HepG2 (cell line): Measurements from ENCODE around the gene POTEF. TPM values are rescaled to one million over a fixed set of nuclear protein-coding genes. Genes with fewer than 3 reads are reported as not detected.
A peak's percentile ranks its signal among the peaks of the same experiment; 100 is the strongest.
"Not testable (repeated sequence)": the region's sequence is repeated elsewhere in the genome, so short reads cannot be mapped to it uniquely, and the experiment has no call there.

Experiments
- ATAC-seq: fragments of 200-7000 bp; cut with Tn5 transposase; 3 replicates; pipeline ENCODE4 v1.9.1; 2020; ENCODE audit warnings: mild to moderate bottlenecking, moderate library complexity
- BruUV-seq: library from RNA; stranded (reverse); fragments of 400-500 nt; replicated peaks from 2 replicates; lab custom pipeline; 2021; lab: Mats Ljungman, UMichigan
- CTCF ChIA-PET: fragments of 300-600 bp; formaldehyde crosslinking; extraction: SDS; loops from one replicate; lab custom pipeline; 2021; ENCODE audit warnings: low total read pairs, inconsistent platforms, low intra/inter-chr PET ratio; lab: Yijun Ruan, JAX
- POLR2A ChIA-PET: fragments of 350-600 bp; sonication (Branson Sonifier 250); formaldehyde crosslinking; loops from one replicate; lab custom pipeline; 2020; ENCODE audit warnings: antibody characterized with exemption, inconsistent platforms; lab: Yijun Ruan, JAX
- DNase-seq: peaks from one replicate; pipeline ENCODE4 v3.0.0-alpha.2; 2015; ENCODE audit warnings: low spot score
- FAIRE-seq: peaks from 3 replicates; lab custom pipeline; 2011; peaks lifted over from hg19 to GRCh38; lab: Jason Lieb, UNC
- H2AFZ ChIP-seq: one replicate; pipeline ENCODE4 v1.6.1; 2011; ENCODE audit warnings: low read length, inconsistent platforms
- H3K27ac ChIP-seq: fragments of 300-600 bp; 3 replicates; pipeline ENCODE4 v1.8.0; 2011; ENCODE audit warnings: mixed run types, mild to moderate bottlenecking, mixed read lengths, low read length, inconsistent platforms; ENCODE audit not compliant: insufficient read depth; ENCODE audit errors: extremely low read length
- H3K27me3 ChIP-seq, 2 experiments: fragments of 200-600 bp in 1 of 2; 2 replicates in 1 of 2; 3 replicates in 1 of 2; pipeline versions ENCODE4 v1.6.0 to v1.8.0; 2011; ENCODE audit warnings: low read length in 2 of 2, mild to moderate bottlenecking in 2 of 2, moderate library complexity in 2 of 2, inconsistent platforms in 1 of 2; ENCODE audit not compliant: insufficient read depth in 2 of 2, control insufficient read depth in 1 of 2
- H3K36me3 ChIP-seq, 2 experiments: fragments of 200-600 bp in 1 of 2; replicated peaks in 1 of 2; 2 replicates in 1 of 2; 3 replicates in 1 of 2; pipeline versions ENCODE4 v1.5.1 to v1.8.0; 2011; ENCODE audit warnings: low read length in 2 of 2, inconsistent platforms in 1 of 2; ENCODE audit not compliant: insufficient read depth in 2 of 2, control insufficient read depth in 1 of 2
- H3K4me1 ChIP-seq: 2 replicates; pipeline ENCODE4 v1.5.1; 2012; ENCODE audit warnings: low read length, inconsistent platforms; ENCODE audit not compliant: insufficient read depth
- H3K4me2 ChIP-seq: 2 replicates; pipeline ENCODE4 v1.6.0; 2011; ENCODE audit warnings: low read depth, low read length, inconsistent platforms
- H3K4me3 ChIP-seq, 3 experiments: fragments of 200-600 bp in 1 of 3; sonication (generic), shearing (Covaris generic) in 1 of 3; replicated peaks in 1 of 3; 2 replicates each; pipeline ENCODE4 v1.5.1; 2011 to 2016; ENCODE audit warnings: low read length in 3 of 3, inconsistent platforms in 2 of 3, low read depth in 2 of 3, mild to moderate bottlenecking in 2 of 3, control low read depth in 1 of 3, mixed read lengths in 1 of 3; ENCODE audit not compliant: insufficient read depth in 1 of 3
- H3K79me2 ChIP-seq: one replicate; pipeline ENCODE4 v1.6.1; 2011; ENCODE audit warnings: low read length, inconsistent platforms; ENCODE audit not compliant: insufficient read depth
- H3K9ac ChIP-seq: 2 replicates; pipeline ENCODE4 v1.6.0; 2011; ENCODE audit warnings: mild to moderate bottlenecking, low read depth, low read length, inconsistent platforms; ENCODE audit not compliant: insufficient read depth
- H3K9me3 ChIP-seq: 2 replicates; pipeline ENCODE4 v1.5.1; 2012; ENCODE audit warnings: mild to moderate bottlenecking, low read length
- H4K20me1 ChIP-seq: 2 replicates; pipeline ENCODE4 v1.6.0; 2011; ENCODE audit warnings: inconsistent platforms, mild to moderate bottlenecking, low read length, moderate library complexity; ENCODE audit not compliant: insufficient read depth
- CTCF ChIP-seq: sonication (generic); formaldehyde crosslinking; IDR thresholded peaks from 2 replicates; pipeline ENCODE4 v1.5.0; 2020; ENCODE audit warnings: mild to moderate bottlenecking, missing genetic modification reagents, moderate library complexity
- WGBS: methylation state at CpG from one replicate; pipeline ENCODE4 v1.1.6; 2017; ENCODE audit warnings: low lambda C conversion rate; 5-methylcytosine and 5-hydroxymethylcytosine counted together
- in situ Hi-C: cut with HindIII; loops from 2 replicates; pipeline ENCODE4 v1.10.0; 2017; ENCODE audit warnings: low pct_unique_long_range_greater_than_20kb; ENCODE audit not compliant: extremely low pct_ligation_motif_present
- intact Hi-C: fragments of 100-400 bp; cut with micrococcal nuclease; formaldehyde crosslinking; loops from one replicate; pipeline ENCODE4 v1.10.0; 2022; ENCODE audit not compliant: unreplicated experiment
- polyA plus RNA-seq, 8 experiments: library from polyadenylated mRNA; depleted of rRNA in 3 of 8; stranded (reverse) in 7 of 8; unstranded in 1 of 8; fragments of >200 nt; fragmentation: Illumina TruSeq in 4 of 8; extraction: Trizol in 4 of 8; gene quantifications; 2 replicates each; pipeline versions ENCODE4 v1.2.1 to v1.2.3, GENCODE V29; 2011 to 2016; ENCODE audit warnings: low read depth in 4 of 8, missing spikeins in 1 of 8, mixed read lengths in 1 of 8; ENCODE audit not compliant: insufficient read depth in 1 of 8
- small RNA-seq, 3 experiments: library from RNA; depleted of rRNA; stranded (forward); fragments of <200 nt; gene quantifications; one replicate each; pipeline ENCODE3, GENCODE V24; 2012; ENCODE audit warnings: low read depth in 2 of 3, low replicate concordance in 1 of 3; ENCODE audit not compliant: insufficient read length in 3 of 3, insufficient read depth in 2 of 3
- total RNA-seq, 5 experiments: library from RNA; depleted of rRNA; stranded (reverse); fragments of >200 nt; fragmentation: Illumina TruSeq; extraction: Trizol; gene quantifications; 2 replicates each; pipeline ENCODE4 v1.2.3, GENCODE V29; 2016; ENCODE audit warnings: low read depth in 1 of 5

The POTEF gene
- total and polyA plus RNA-seq, 2 of the 13 experiments (the other 11 are each of a cell fraction or from before 2014, with no cell fraction given) = 1.2 to 6.0 TPM

- in situ Hi-C loops = not testable (repeated sequence)
- ATAC-seq = peak; percentile 46; the same call in 2 of the 3 replicates
Measured at GRCh38 chr2:130025931-130026330, 103.1 kb downstream of the POTEF start.

More at GRCh38 chr2:130025931-130026330, 103.1 kb downstream of the POTEF start:
- 0 out of 2 replicates have a peak, but pooled peaks have one; percentile 7 for TF ChIP-seq CTCF (CRISPR knock-in tag)
- TF ChIP-seq, all 625 proteins: peak for 1; not testable (repeated sequence) for 624
- WGBS = 53% methylated on average over 1 of the region's 1 CpG
- peak; percentile 13 for DNase-seq
- H3K9me3 ChIP-seq, H3K27ac ChIP-seq, H3K27me3 ChIP-seq, H2AFZ ChIP-seq, BruUV-seq, POLR2A ChIA-PET, FAIRE-seq, H3K4me1 ChIP-seq, H3K36me3 ChIP-seq, H3K4me2 ChIP-seq, CTCF ChIA-PET, H3K4me3 ChIP-seq, H3K9ac ChIP-seq, intact Hi-C loops, H3K79me2 ChIP-seq, H4K20me1 ChIP-seq: not testable (repeated sequence)

Small RNA genes within 50 kb of the gene (small RNA-seq; reads per million reads assigned to genes)
- gene AC018865.2 (0 reads per million in 3 experiments), gene RNU6-1049P (0 reads per million in 3 experiments)

Other genes with a start within 250 kb of the POTEF start
- not detected in 2 replicates for gene RAB6C, start 149.6 kb downstream of the POTEF start, total RNA-seq (2016; rRNA removed; fragmentation: Illumina TruSeq; extraction: Trizol)
- gene RAB6C, start 149.6 kb downstream of the POTEF start, polyA plus RNA-seq (2011; rRNA removed) = not detected in 2 replicates
- 0.11 TPM in 1 of 2 replicates, not detected in the other for gene CCDC74B, start 15.9 kb upstream of the POTEF start, total RNA-seq (2016; rRNA removed; fragmentation: Illumina TruSeq; extraction: Trizol)
- 0.07 and 0.12 TPM in 2 replicates for gene CCDC74B, start 15.9 kb upstream of the POTEF start, polyA plus RNA-seq (2011; rRNA removed)
- 70.5 and 72.5 TPM in 2 replicates for gene SMPD4, start 52.4 kb upstream of the POTEF start, total RNA-seq (2016; rRNA removed; fragmentation: Illumina TruSeq; extraction: Trizol)
- gene SMPD4, start 52.4 kb upstream of the POTEF start, polyA plus RNA-seq (2011; rRNA removed) = 63.2 and 69.0 TPM in 2 replicates
- 308 and 410 TPM in 2 replicates for gene MZT2B, start 53.0 kb upstream of the POTEF start, total RNA-seq (2016; rRNA removed; fragmentation: Illumina TruSeq; extraction: Trizol)
- gene MZT2B, start 53.0 kb upstream of the POTEF start, polyA plus RNA-seq (2011; rRNA removed) = 244 and 253 TPM in 2 replicates
- gene TUBA3E, start 69.2 kb upstream of the POTEF start, total RNA-seq (2016; rRNA removed; fragmentation: Illumina TruSeq; extraction: Trizol) = not detected in 2 replicates
- gene TUBA3E, start 69.2 kb upstream of the POTEF start, polyA plus RNA-seq (2011; rRNA removed) = not detected in 2 replicates
- gene IMP4, start 213.7 kb upstream of the POTEF start, total RNA-seq (2016; rRNA removed; fragmentation: Illumina TruSeq; extraction: Trizol) = 142 and 153 TPM in 2 replicates
- gene IMP4, start 213.7 kb upstream of the POTEF start, polyA plus RNA-seq (2011; rRNA removed) = 158 and 167 TPM in 2 replicates
- 10.8 and 14.8 TPM in 2 replicates for gene PTPN18, start 226.8 kb upstream of the POTEF start, total RNA-seq (2016; rRNA removed; fragmentation: Illumina TruSeq; extraction: Trizol)
- gene PTPN18, start 226.8 kb upstream of the POTEF start, polyA plus RNA-seq (2011; rRNA removed) = 39.5 and 39.6 TPM in 2 replicates